HepG2 (cell line): ENCODE results near the gene VKORC1. TPM values are rescaled to one million over a fixed set of nuclear protein-coding genes. Genes with fewer than 3 reads are reported as not detected.

ENCODE experiments used
- ARID2 ChIP-seq: sonication (generic); formaldehyde crosslinking; IDR thresholded peaks from 2 replicates; pipeline ENCODE4 v1.8.1; 2022; ENCODE audit warnings: mild to moderate bottlenecking, missing genetic modification reagents, borderline replicate concordance
- FOSL1 ChIP-seq: sonication (generic); formaldehyde crosslinking; IDR thresholded peaks from 2 replicates; pipeline ENCODE4 v1.9.0; 2021; ENCODE audit warnings: missing genetic modification reagents, borderline replicate concordance
- FUBP1 ChIP-seq: sonication (generic); formaldehyde crosslinking; IDR thresholded peaks from 2 replicates; pipeline ENCODE4 v1.5.1; 2020; ENCODE audit warnings: missing genetic modification reagents, mild to moderate bottlenecking, borderline replicate concordance
- GABPB1 ChIP-seq: IDR thresholded peaks from 2 replicates; pipeline ENCODE4 v1.6.1; 2016; ENCODE audit warnings: mild to moderate bottlenecking, missing genetic modification reagents, moderate library complexity, missing compliant biosample characterization
- HOXA9 ChIP-seq: sonication (generic); formaldehyde crosslinking; IDR thresholded peaks from 2 replicates; pipeline ENCODE4 v1.8.1; 2022; ENCODE audit warnings: missing genetic modification reagents, mild to moderate bottlenecking, moderate library complexity, borderline replicate concordance
- KDM2A ChIP-seq: sonication (generic); formaldehyde crosslinking; IDR thresholded peaks from 2 replicates; pipeline ENCODE4 v1.4.0; 2020; ENCODE audit warnings: low read depth, missing genetic modification reagents, borderline replicate concordance
- KDM4B ChIP-seq: sonication (generic); formaldehyde crosslinking; IDR thresholded peaks from 2 replicates; pipeline ENCODE4 v1.4.0; 2020; ENCODE audit warnings: missing genetic modification reagents
- MZF1 ChIP-seq: sonication (generic); formaldehyde crosslinking; IDR thresholded peaks from 2 replicates; pipeline ENCODE4 v1.8.1; 2023; ENCODE audit warnings: mild to moderate bottlenecking, missing genetic modification reagents, borderline replicate concordance
- PAX8 ChIP-seq: sonication (generic); formaldehyde crosslinking; IDR thresholded peaks from 2 replicates; pipeline ENCODE4 v1.8.0; 2022; ENCODE audit warnings: mild to moderate bottlenecking, missing genetic modification reagents, borderline replicate concordance
- SP1 ChIP-seq, 2 experiments: fragments of 450-650 bp in 1 of 2; sonication (generic) in 1 of 2; formaldehyde crosslinking in 1 of 2; IDR thresholded peaks; 2 replicates each; pipeline versions ENCODE4 v1.4.0 to v1.6.1; 2016 to 2020; ENCODE audit warnings: missing genetic modification reagents in 1 of 2
- TRAFD1 ChIP-seq: sonication (generic); formaldehyde crosslinking; IDR thresholded peaks from 2 replicates; pipeline ENCODE4 v1.5.1; 2020; ENCODE audit warnings: missing genetic modification reagents, mild to moderate bottlenecking, borderline replicate concordance
- ZNF253 ChIP-seq: sonication (generic); formaldehyde crosslinking; IDR thresholded peaks from 2 replicates; pipeline ENCODE4 v1.8.0; 2022; ENCODE audit warnings: mild to moderate bottlenecking, missing genetic modification reagents, borderline replicate concordance
- ZNF281 ChIP-seq: sonication (generic); formaldehyde crosslinking; IDR thresholded peaks from 2 replicates; pipeline ENCODE4 v1.4.0; 2020; ENCODE audit warnings: missing genetic modification reagents, borderline replicate concordance
- ZNF335 ChIP-seq: sonication (generic); formaldehyde crosslinking; IDR thresholded peaks from 2 replicates; pipeline ENCODE4 v1.4.0; 2020; ENCODE audit warnings: missing genetic modification reagents
- ZNF674 ChIP-seq: sonication (generic); formaldehyde crosslinking; IDR thresholded peaks from 2 replicates; pipeline ENCODE4 v1.5.0; 2020; ENCODE audit warnings: low read depth, mild to moderate bottlenecking, missing genetic modification reagents
- polyA plus RNA-seq, 8 experiments: library from polyadenylated mRNA; depleted of rRNA in 3 of 8; stranded (reverse) in 7 of 8; unstranded in 1 of 8; fragments of >200 nt; fragmentation: Illumina TruSeq in 4 of 8; extraction: Trizol in 4 of 8; gene quantifications; 2 replicates each; pipeline versions ENCODE4 v1.2.1 to v1.2.3, GENCODE V29; 2011 to 2016; ENCODE audit warnings: low read depth in 4 of 8, missing spikeins in 1 of 8, mixed read lengths in 1 of 8; ENCODE audit not compliant: insufficient read depth in 1 of 8
- total RNA-seq, 5 experiments: library from RNA; depleted of rRNA; stranded (reverse); fragments of >200 nt; fragmentation: Illumina TruSeq; extraction: Trizol; gene quantifications; 2 replicates each; pipeline ENCODE4 v1.2.3, GENCODE V29; 2016; ENCODE audit warnings: low read depth in 1 of 5
- TF ChIP-seq, protein P1 (sequence below): sonication (generic); formaldehyde crosslinking; IDR thresholded peaks from 2 replicates; pipeline ENCODE4 v1.5.1; 2020; ENCODE audit warnings: missing genetic modification reagents, mild to moderate bottlenecking, borderline replicate concordance
- TF ChIP-seq, protein P2 (sequence below): sonication (generic); formaldehyde crosslinking; IDR thresholded peaks from 2 replicates; pipeline ENCODE4 v1.8.1; 2023; ENCODE audit warnings: mild to moderate bottlenecking, inconsistent platforms, moderate library complexity, missing genetic modification reagents, borderline replicate concordance

Gene VKORC1
- total and polyA plus RNA-seq, 2 of the 13 experiments (the other 11 are each of a cell fraction or from before 2014, with no cell fraction given) = 141 to 615 TPM

DNA sequence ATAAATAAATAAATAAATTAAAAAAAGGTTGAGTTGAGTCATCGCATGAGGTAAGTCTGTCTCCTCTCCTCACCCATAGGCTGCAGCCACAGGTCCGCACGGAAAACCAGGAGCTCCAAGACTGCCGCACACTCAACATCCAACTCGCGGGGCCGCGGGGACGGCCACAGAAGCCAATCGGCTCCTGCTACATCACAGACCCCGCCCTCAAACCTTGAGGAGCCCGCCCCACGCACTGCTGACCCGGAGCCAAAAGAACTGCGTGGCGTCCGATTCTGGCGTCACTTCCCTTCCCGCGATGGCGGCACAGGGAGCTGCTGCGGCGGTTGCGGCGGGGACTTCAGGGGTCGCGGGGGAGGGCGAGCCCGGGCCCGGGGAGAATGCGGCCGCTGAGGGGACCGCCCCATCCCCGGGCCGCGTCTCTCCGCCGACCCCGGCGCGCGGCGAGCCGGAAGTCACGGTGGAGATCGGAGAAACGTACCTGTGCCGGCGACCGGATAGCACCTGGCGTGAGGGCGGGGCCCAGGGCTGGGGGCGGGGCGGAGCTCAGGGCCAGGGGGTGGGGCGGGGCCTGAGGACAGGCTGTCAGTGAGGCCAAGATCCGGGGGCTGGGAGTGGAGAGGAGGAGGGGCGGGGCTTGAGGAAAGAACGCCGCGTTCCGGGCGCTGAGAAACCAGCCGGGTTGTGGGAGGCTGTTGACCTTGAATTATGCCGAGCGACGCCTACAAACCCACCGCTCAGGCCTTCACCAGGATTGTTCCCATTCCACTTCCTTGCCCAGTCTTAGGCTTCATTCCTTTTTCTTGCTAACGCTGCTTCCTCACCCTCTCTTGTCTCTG is 23.0 kb upstream of the VKORC1 start, which contains the start of gene KAT8 (continued):
- TF ChIP-seq FUBP1 (0 out of 2 replicates have a peak, but pooled peaks have one; percentile 44), ARID2 (CRISPR knock-in tag) (peak; percentile 81), SP1 (IDR thresholded peaks at IDR 0.05) (no peak), SP1 (CRISPR knock-in tag; IDR thresholded peaks at IDR 0.05) (peak; percentile 95), MZF1 (no peak), PAX8 (CRISPR knock-in tag) (no peak), KDM2A (CRISPR knock-in tag) (peak; percentile 99), FOSL1 (no peak), ZNF674 (CRISPR knock-in tag) (no peak), KDM4B (CRISPR knock-in tag) (peak; percentile 81; the same call in 1 of the 2 replicates), GABPB1 (CRISPR knock-in tag) (peak; percentile 97), ZNF281 (CRISPR knock-in tag) (peak; percentile 69), HOXA9 (CRISPR knock-in tag) (no peak; the same call in 1 of the 2 replicates), ZNF335 (CRISPR knock-in tag) (no peak; the same call in 1 of the 2 replicates), TRAFD1 (no peak), ZNF253 (CRISPR knock-in tag) (no peak)
- TF ChIP-seq, protein P1, sequence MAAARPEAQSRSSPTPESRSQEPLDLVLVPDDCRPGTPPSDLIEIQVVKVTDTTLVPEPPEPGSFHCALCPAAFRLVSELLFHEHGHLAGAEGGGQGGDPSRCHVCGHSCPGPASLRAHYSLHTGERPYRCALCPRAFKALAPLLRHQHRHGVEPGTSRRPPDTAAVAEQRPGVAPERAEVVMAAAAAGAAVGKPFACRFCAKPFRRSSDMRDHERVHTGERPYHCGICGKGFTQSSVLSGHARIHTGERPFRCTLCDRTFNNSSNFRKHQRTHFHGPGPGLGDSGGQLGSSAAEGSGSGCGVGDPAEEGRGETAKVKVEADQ (CRISPR knock-in tag) = peak; percentile 92; the same call in 1 of the 2 replicates
- TF ChIP-seq, protein P2, sequence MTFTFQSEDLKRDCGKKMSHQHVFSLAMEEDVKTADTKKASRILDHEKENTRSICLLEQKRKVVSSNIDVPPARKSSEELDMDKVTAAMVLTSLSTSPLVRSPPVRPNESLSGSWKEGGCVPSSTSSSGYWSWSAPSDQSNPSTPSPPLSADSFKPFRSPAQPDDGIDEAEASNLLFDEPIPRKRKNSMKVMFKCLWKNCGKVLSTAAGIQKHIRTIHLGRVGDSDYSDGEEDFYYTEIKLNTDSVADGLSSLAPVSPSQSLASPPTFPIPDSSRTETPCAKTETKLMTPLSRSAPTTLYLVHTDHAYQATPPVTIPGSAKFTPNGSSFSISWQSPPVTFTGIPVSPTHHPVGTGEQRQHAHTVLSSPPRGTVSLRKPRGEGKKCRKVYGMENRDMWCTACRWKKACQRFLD = peak; percentile 88
